ENCODE measurements around the gene MAGI2. TPM values are rescaled to one million over a fixed set of nuclear protein-coding genes. Genes with fewer than 3 reads are reported as not detected.

MAGI2 gene
- total and polyA plus RNA-seq, 2 of the 13 experiments (the other 11 are each of a cell fraction or from before 2014, with no cell fraction given), result 1.5 to 3.8 TPM

DNA sequence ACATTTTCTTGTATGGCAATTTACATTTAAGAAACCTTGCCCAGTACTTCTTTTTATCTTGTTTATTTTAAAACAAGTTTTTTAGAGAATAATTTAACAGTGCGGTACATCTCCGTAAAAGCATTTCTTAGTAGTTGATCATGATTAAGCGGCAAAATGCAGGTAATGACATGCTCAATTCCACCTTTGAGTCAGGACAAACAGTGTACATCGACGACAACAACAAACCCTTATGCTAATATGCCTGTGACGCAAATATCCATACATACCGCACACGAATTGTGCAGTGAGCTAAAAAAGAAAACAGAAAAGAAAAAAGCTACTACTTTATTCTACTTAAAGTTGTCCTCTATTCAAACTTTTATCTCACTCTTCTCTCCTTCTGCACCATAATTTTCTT lies 1.9 kb downstream of the MAGI2 start:
- WGBS (ENCODE audit: low lambda C conversion rate), result 4% methylated on average over 8 of the region's 8 CpGs
- intact Hi-C loops (cut with micrococcal nuclease; ENCODE audit: unreplicated experiment) (loop anchor here (2.0 kb wide), 1 partner anchor 45 kb away; no protein-coding TSS in a partner anchor), in situ Hi-C loops (cut with HindIII; ENCODE audit: extremely low pct_ligation_motif_present, low pct_unique_long_range_greater_than_20kb) (loop anchor here (5.0 kb wide), 1 partner anchor 44 kb away; no protein-coding TSS in a partner anchor)
- no peaks in the 10 kb centered on the region for H3K9me3 ChIP-seq (ENCODE audit: low read length)
- no peaks in the 10 kb centered on the region for H4K20me1 ChIP-seq (ENCODE audit: insufficient read depth, low read length)
- H3K4me3 ChIP-seq (replicated peaks in 1 of 3; ENCODE audit: insufficient read depth in 1 of 3, low read depth in 2 of 3, low read length in 3 of 3), result peak overlapping the region; percentile 49 to 84 (median 82)
- FAIRE-seq (no peak), ATAC-seq (no peak), DNase-seq (ENCODE audit: low spot score) (no peak)
- no TSS peak for BruUV-seq (replicated peaks)
- peaks cover 43% of the 10 kb centered on the region for H3K4me1 ChIP-seq (ENCODE audit: insufficient read depth, low read length)
- H3K79me2 ChIP-seq (ENCODE audit: insufficient read depth, low read length), result peaks cover 66% of the 10 kb centered on the region
- ChIA-PET CTCF (ENCODE audit: low intra/inter-chr PET ratio, low total read pairs) (no interaction called here), POLR2A (interaction anchor here (0.7 to 2.4 kb wide), 12 partner anchors 9 to 569 kb away, joined by 3 to 13 read pairs (median 3); no protein-coding TSS in a partner anchor)
- H2AFZ ChIP-seq (ENCODE audit: low read length), result peak overlapping the region; percentile 35
- H3K9ac ChIP-seq (ENCODE audit: insufficient read depth, low read depth, low read length), result peak overlapping the region; percentile 71
- H3K27ac ChIP-seq (ENCODE audit: extremely low read length, insufficient read depth, low read length), result peak overlapping the region; percentile 95
- H3K4me2 ChIP-seq (ENCODE audit: low read depth, low read length), result peak overlapping the region; percentile 81
- H3K36me3 ChIP-seq (replicated peaks in 1 of 2; ENCODE audit: control insufficient read depth in 1 of 2, insufficient read depth in 2 of 2, low read length in 2 of 2), result no peaks in the 10 kb centered on the region
- no peaks in the 10 kb centered on the region; a peak in 1 of 5 replicates for H3K27me3 ChIP-seq (ENCODE audit: control insufficient read depth in 1 of 2, insufficient read depth in 2 of 2, low read length in 2 of 2)
- TF ChIP-seq CBX2 (IDR thresholded peaks at IDR 0.05; ENCODE audit: low read depth, low read length), result no peak
- TF ChIP-seq CBX2 (CRISPR knock-in tag; IDR thresholded peaks at IDR 0.05; ENCODE audit: low read depth), result no peak
- TF ChIP-seq NKX3-1 (CRISPR knock-in tag; IDR thresholded peaks at IDR 0.05), result no peak
- TF ChIP-seq ZNF556 (CRISPR knock-in tag; IDR thresholded peaks at IDR 0.05; ENCODE audit: borderline replicate concordance), result no peak
- no peak for TF ChIP-seq HIVEP1 (CRISPR knock-in tag; IDR thresholded peaks at IDR 0.05)
- TF ChIP-seq ZNF446 (CRISPR knock-in tag; IDR thresholded peaks at IDR 0.05), result no peak
- no peak for TF ChIP-seq ZNF878 (CRISPR knock-in tag; IDR thresholded peaks at IDR 0.05)
- no peak for TF ChIP-seq ZSCAN30 (CRISPR knock-in tag; IDR thresholded peaks at IDR 0.05)
- no peak for TF ChIP-seq ZNF317 (CRISPR knock-in tag; IDR thresholded peaks at IDR 0.05)
- 0 out of 2 replicates have a peak, but pooled peaks have one; percentile 12 for TF ChIP-seq KLF9 (CRISPR knock-in tag; IDR thresholded peaks at IDR 0.05; ENCODE audit: low read depth)
- TF ChIP-seq POLR2A (IDR thresholded peaks at IDR 0.05; ENCODE audit: insufficient read depth in 1 of 2, low read depth in 2 of 2, low read length in 2 of 2), result no peak
- TF ChIP-seq, protein P1, sequence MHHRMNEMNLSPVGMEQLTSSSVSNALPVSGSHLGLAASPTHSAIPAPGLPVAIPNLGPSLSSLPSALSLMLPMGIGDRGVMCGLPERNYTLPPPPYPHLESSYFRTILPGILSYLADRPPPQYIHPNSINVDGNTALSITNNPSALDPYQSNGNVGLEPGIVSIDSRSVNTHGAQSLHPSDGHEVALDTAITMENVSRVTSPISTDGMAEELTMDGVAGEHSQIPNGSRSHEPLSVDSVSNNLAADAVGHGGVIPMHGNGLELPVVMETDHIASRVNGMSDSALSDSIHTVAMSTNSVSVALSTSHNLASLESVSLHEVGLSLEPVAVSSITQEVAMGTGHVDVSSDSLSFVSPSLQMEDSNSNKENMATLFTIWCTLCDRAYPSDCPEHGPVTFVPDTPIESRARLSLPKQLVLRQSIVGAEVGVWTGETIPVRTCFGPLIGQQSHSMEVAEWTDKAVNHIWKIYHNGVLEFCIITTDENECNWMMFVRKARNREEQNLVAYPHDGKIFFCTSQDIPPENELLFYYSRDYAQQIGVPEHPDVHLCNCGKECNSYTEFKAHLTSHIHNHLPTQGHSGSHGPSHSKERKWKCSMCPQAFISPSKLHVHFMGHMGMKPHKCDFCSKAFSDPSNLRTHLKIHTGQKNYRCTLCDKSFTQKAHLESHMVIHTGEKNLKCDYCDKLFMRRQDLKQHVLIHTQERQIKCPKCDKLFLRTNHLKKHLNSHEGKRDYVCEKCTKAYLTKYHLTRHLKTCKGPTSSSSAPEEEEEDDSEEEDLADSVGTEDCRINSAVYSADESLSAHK (CRISPR knock-in tag; IDR thresholded peaks at IDR 0.05; ENCODE audit: borderline replicate concordance), result no peak
- 0 out of 2 replicates have a peak, but pooled peaks have one; percentile 4 for TF ChIP-seq FOXK2 (IDR thresholded peaks at IDR 0.05)
- TF ChIP-seq TARDBP (CRISPR knock-in tag; IDR thresholded peaks at IDR 0.05), result no peak
- 0 out of 2 replicates have a peak, but pooled peaks have one; percentile 4 for TF ChIP-seq ZNF614 (CRISPR knock-in tag; IDR thresholded peaks at IDR 0.05; ENCODE audit: borderline replicate concordance)
- TF ChIP-seq, protein P2, sequence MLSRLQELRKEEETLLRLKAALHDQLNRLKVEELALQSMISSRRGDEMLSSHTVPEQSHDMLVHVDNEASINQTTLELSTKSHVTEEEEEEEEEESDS (CRISPR knock-in tag; IDR thresholded peaks at IDR 0.05; ENCODE audit: borderline replicate concordance), result no peak
- TF ChIP-seq, protein P3, sequence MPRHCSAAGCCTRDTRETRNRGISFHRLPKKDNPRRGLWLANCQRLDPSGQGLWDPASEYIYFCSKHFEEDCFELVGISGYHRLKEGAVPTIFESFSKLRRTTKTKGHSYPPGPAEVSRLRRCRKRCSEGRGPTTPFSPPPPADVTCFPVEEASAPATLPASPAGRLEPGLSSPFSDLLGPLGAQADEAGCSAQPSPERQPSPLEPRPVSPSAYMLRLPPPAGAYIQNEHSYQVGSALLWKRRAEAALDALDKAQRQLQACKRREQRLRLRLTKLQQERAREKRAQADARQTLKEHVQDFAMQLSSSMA (CRISPR knock-in tag; IDR thresholded peaks at IDR 0.05), result no peak
- TF ChIP-seq FOXJ3 (CRISPR knock-in tag; IDR thresholded peaks at IDR 0.05; ENCODE audit: borderline replicate concordance), result no peak
- TF ChIP-seq, protein P4, sequence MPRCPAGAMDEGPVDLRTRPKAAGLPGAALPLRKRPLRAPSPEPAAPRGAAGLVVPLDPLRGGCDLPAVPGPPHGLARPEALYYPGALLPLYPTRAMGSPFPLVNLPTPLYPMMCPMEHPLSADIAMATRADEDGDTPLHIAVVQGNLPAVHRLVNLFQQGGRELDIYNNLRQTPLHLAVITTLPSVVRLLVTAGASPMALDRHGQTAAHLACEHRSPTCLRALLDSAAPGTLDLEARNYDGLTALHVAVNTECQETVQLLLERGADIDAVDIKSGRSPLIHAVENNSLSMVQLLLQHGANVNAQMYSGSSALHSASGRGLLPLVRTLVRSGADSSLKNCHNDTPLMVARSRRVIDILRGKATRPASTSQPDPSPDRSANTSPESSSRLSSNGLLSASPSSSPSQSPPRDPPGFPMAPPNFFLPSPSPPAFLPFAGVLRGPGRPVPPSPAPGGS (CRISPR knock-in tag; IDR thresholded peaks at IDR 0.05), result no peak
- no peak for TF ChIP-seq ZNF230 (CRISPR knock-in tag; IDR thresholded peaks at IDR 0.05)
- no peak for TF ChIP-seq ELF1 (CRISPR knock-in tag; IDR thresholded peaks at IDR 0.05)
- no peak for TF ChIP-seq ZNF747 (CRISPR knock-in tag; IDR thresholded peaks at IDR 0.05; ENCODE audit: borderline replicate concordance)
